ENCODE data around the gene VPS9D1.

Gene VPS9D1

GRCh38 chr16:89661215-89661614 is 59.5 kb downstream of the VPS9D1 start:
- FAIRE-seq: no peak
- no peak for TF ChIP-seq POLR2A (IDR thresholded peaks at IDR 0.05; ENCODE audit: low read depth, low read length)
- DNase-seq (ENCODE audit: insufficient read length, low spot score): no peak

- TF ChIP-seq POLR2A (IDR thresholded peaks at IDR 0.05; ENCODE audit: low read depth, low read length): no peak
- DNase-seq (ENCODE audit: insufficient read length, low spot score): no peak
- FAIRE-seq: no peak
Measured at GRCh38 chr16:89660146-89660545, 60.6 kb downstream of the VPS9D1 start.

- FAIRE-seq: no peak
- no peak for TF ChIP-seq POLR2A (IDR thresholded peaks at IDR 0.05; ENCODE audit: low read depth, low read length)
- no peak for DNase-seq (ENCODE audit: insufficient read length, low spot score)
Measured at GRCh38 chr16:89658221-89658879, 62.3 kb downstream of the VPS9D1 start.

GRCh38 chr16:89657442-89658220 is 63.1 kb downstream of the VPS9D1 start, which contains the start of the genes CHMP1A and SPATA33:
Gene CHMP1A (minus strand): TSS chr16:89657708. CDS start chr16:89657588, 120 bp downstream.
Gene SPATA33 (plus strand): TSS chr16:89657836. CDS start chr16:89657912, 76 bp downstream.
- FAIRE-seq (no peak), DNase-seq (ENCODE audit: insufficient read length, low spot score) (peak; percentile 93)
- peak; percentile 86 for TF ChIP-seq POLR2A (IDR thresholded peaks at IDR 0.05; ENCODE audit: low read depth, low read length)

Measured in H54 (cell line).